K562 (cell line): ENCODE data around the gene ALDH3A2.

Source experiments
- AFF4 ChIP-seq: sonication (generic); formaldehyde crosslinking; IDR thresholded peaks from 2 replicates; pipeline ENCODE4 v1.8.0; 2023; ENCODE audit warnings: mild to moderate bottlenecking, missing genetic modification reagents
- CREM ChIP-seq: IDR thresholded peaks from 2 replicates; pipeline ENCODE4 v1.6.1; 2014; ENCODE audit warnings: antibody characterized with exemption, low read depth
- CTCF ChIP-seq, 3 experiments: IDR thresholded peaks in 2 of 3; conservative IDR thresholded peaks in 1 of 3; 2 replicates each; pipeline ENCODE4 v1.5.1; 2011 to 2012; ENCODE audit warnings: low read length in 3 of 3, mild to moderate bottlenecking in 3 of 3, control low read depth in 2 of 3, improper control_type of control experiment in 1 of 3, inconsistent platforms in 1 of 3, low read depth in 1 of 3, mixed read lengths in 1 of 3, moderate library complexity in 1 of 3; ENCODE audit not compliant: insufficient read depth in 2 of 3
- MYC ChIP-seq, 2 experiments: fragments of 250-450 bp in 1 of 2; sonication (Bioruptor Pico) in 1 of 2; IDR thresholded peaks; 2 replicates each; pipeline versions ENCODE4 v1.5.1 to v1.6.1; 2012 to 2021; ENCODE audit warnings: low read depth in 2 of 2, borderline replicate concordance in 1 of 2, improper control_type of control experiment in 1 of 2, low read length in 1 of 2, mild to moderate bottlenecking in 1 of 2, moderate library complexity in 1 of 2
- NR2F6 ChIP-seq: fragments of 450-650 bp; formaldehyde crosslinking; IDR thresholded peaks from 2 replicates; pipeline ENCODE4 v1.4.0; 2020; ENCODE audit warnings: mild to moderate bottlenecking
- PREB ChIP-seq: sonication (generic); formaldehyde crosslinking; IDR thresholded peaks from 2 replicates; pipeline ENCODE4 v1.8.1; 2023; ENCODE audit warnings: mild to moderate bottlenecking, missing genetic modification reagents
- SMAD3 ChIP-seq: fragments of 450-650 bp; formaldehyde crosslinking; conservative IDR thresholded peaks from 2 replicates; pipeline ENCODE4 v1.4.0; 2020; ENCODE audit warnings: mild to moderate bottlenecking
- SMAD4 ChIP-seq: fragments of 250-450 bp; sonication (Bioruptor Pico); conservative IDR thresholded peaks from 2 replicates; pipeline ENCODE4 v1.8.0; 2021; ENCODE audit warnings: inconsistent platforms, mild to moderate bottlenecking, moderate library complexity
- ZNF253 ChIP-seq: fragments of 250-450 bp; sonication (Bioruptor Pico); conservative IDR thresholded peaks from 2 replicates; pipeline ENCODE4 v1.6.1; 2021; ENCODE audit warnings: mild to moderate bottlenecking
- ZNF277 ChIP-seq: fragments of 250-450 bp; sonication (Bioruptor Pico); IDR thresholded peaks from 2 replicates; pipeline ENCODE4 v1.8.0; 2022; ENCODE audit warnings: inconsistent platforms, mild to moderate bottlenecking, moderate library complexity, borderline replicate concordance
- ZZZ3 ChIP-seq: fragments of 450-650 bp; IDR thresholded peaks from 2 replicates; pipeline ENCODE4 v1.6.1; 2016; ENCODE audit warnings: antibody characterized with exemption, mild to moderate bottlenecking, moderate library complexity
- TF ChIP-seq, protein P1 (sequence below): fragments of 450-650 bp; IDR thresholded peaks from 2 replicates; pipeline ENCODE4 v1.7.0; 2016; ENCODE audit warnings: borderline replicate concordance

DNA sequence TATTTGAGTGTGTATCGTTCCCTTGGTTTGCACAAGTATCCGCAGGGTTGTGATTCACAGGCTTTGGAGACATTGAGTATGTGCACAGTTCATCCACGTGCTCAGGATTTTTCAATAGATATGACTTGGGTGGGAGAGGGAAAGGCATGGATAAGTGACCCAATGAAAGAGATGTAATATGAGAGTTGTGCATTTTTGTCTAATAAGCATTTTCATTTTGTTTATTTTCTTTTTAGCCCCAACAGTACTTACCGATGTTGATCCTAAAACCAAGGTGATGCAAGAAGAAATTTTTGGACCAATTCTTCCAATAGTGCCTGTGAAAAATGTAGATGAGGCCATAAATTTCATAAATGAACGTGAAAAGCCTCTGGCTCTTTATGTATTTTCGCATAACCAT, 14.5 kb downstream of the ALDH3A2 start:
- TF ChIP-seq PREB (CRISPR knock-in tag), result no peak
- no peak for TF ChIP-seq ZNF277 (CRISPR knock-in tag)
- no peak for TF ChIP-seq ZNF253 (CRISPR knock-in tag)
- TF ChIP-seq SMAD3 (CRISPR knock-in tag), result no peak
- TF ChIP-seq NR2F6, result no peak
- no peak for TF ChIP-seq AFF4 (CRISPR knock-in tag)
- TF ChIP-seq, protein P1, sequence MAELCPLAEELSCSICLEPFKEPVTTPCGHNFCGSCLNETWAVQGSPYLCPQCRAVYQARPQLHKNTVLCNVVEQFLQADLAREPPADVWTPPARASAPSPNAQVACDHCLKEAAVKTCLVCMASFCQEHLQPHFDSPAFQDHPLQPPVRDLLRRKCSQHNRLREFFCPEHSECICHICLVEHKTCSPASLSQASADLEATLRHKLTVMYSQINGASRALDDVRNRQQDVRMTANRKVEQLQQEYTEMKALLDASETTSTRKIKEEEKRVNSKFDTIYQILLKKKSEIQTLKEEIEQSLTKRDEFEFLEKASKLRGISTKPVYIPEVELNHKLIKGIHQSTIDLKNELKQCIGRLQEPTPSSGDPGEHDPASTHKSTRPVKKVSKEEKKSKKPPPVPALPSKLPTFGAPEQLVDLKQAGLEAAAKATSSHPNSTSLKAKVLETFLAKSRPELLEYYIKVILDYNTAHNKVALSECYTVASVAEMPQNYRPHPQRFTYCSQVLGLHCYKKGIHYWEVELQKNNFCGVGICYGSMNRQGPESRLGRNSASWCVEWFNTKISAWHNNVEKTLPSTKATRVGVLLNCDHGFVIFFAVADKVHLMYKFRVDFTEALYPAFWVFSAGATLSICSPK, result no peak
- TF ChIP-seq CREM, result no peak
- TF ChIP-seq CTCF (IDR thresholded peaks at IDR 0.05 in 2 of 3, conservative IDR thresholded peaks at IDR 0.05 in 1 of 3; ENCODE audit: insufficient read depth in 2 of 3, low read depth in 1 of 3, low read length in 3 of 3), result no peak
- TF ChIP-seq SMAD4, result no peak
- no peak for TF ChIP-seq MYC (IDR thresholded peaks at IDR 0.05; ENCODE audit: low read depth, low read length)
- TF ChIP-seq MYC (CRISPR knock-in tag; IDR thresholded peaks at IDR 0.05; ENCODE audit: borderline replicate concordance, low read depth), result no peak
- no peak for TF ChIP-seq ZZZ3
